ENCODE data around the gene ANKS1B. TPM values are rescaled to one million over a fixed set of nuclear protein-coding genes. Genes with fewer than 3 reads are reported as not detected.

ANKS1B gene
- total RNA-seq, 1 donor from 2014 or later, result 11.3 TPM

- TF ChIP-seq CTCF (IDR thresholded peaks at IDR 0.05; ENCODE audit: partially characterized antibody, unreplicated experiment), result no peak
- H3K9me3 Mint-ChIP-seq (ENCODE audit: unreplicated experiment), result no peaks in the 10 kb centered on the region
- peaks cover 18% of the 10 kb centered on the region for H3K27me3 Mint-ChIP-seq (ENCODE audit: unreplicated experiment)
- peak overlapping the region; percentile 0 for H3K27ac Mint-ChIP-seq (ENCODE audit: unreplicated experiment)
- peak overlapping the region; percentile 83 for H3K4me3 Mint-ChIP-seq (ENCODE audit: unreplicated experiment)
- H3K4me1 Mint-ChIP-seq (ENCODE audit: low read depth, unreplicated experiment), result peaks cover 6% of the 10 kb centered on the region
- H3K36me3 Mint-ChIP-seq (ENCODE audit: unreplicated experiment), result no peaks in the 10 kb centered on the region
- peak; percentile 69 for DNase-seq
Measured at GRCh38 chr12:98895086-98895651, 1089.6 kb downstream of the ANKS1B start.

GRCh38 chr12:98894412-98895085 is 1090.2 kb downstream of the ANKS1B start:
- H3K27me3 Mint-ChIP-seq (ENCODE audit: unreplicated experiment), result peaks cover 18% of the 10 kb centered on the region
- H3K36me3 Mint-ChIP-seq (ENCODE audit: unreplicated experiment), result no peaks in the 10 kb centered on the region

GRCh38 chr12:98893675-98894411 is 1090.9 kb downstream of the ANKS1B start:
- H3K4me3 Mint-ChIP-seq (ENCODE audit: unreplicated experiment), result peak overlapping the region; percentile 85
- no peak for TF ChIP-seq CTCF (IDR thresholded peaks at IDR 0.05; ENCODE audit: partially characterized antibody, unreplicated experiment)
- peaks cover 6% of the 10 kb centered on the region for H3K4me1 Mint-ChIP-seq (ENCODE audit: low read depth, unreplicated experiment)
- peaks cover 18% of the 10 kb centered on the region for H3K27me3 Mint-ChIP-seq (ENCODE audit: unreplicated experiment)
- H3K36me3 Mint-ChIP-seq (ENCODE audit: unreplicated experiment), result no peaks in the 10 kb centered on the region
- H3K27ac Mint-ChIP-seq (ENCODE audit: unreplicated experiment), result no peak overlapping the region
- no peak for DNase-seq
- no peaks in the 10 kb centered on the region for H3K9me3 Mint-ChIP-seq (ENCODE audit: unreplicated experiment)

More at GRCh38 chr12:98894412-98895085, 1090.2 kb downstream of the ANKS1B start:
- H3K27ac Mint-ChIP-seq (ENCODE audit: unreplicated experiment), result no peak overlapping the region
- no peaks in the 10 kb centered on the region for H3K9me3 Mint-ChIP-seq (ENCODE audit: unreplicated experiment)
- DNase-seq, result peak; percentile 66
- H3K4me1 Mint-ChIP-seq (ENCODE audit: low read depth, unreplicated experiment), result peaks cover 6% of the 10 kb centered on the region
- H3K4me3 Mint-ChIP-seq (ENCODE audit: unreplicated experiment), result peak overlapping the region; percentile 85
- TF ChIP-seq CTCF (IDR thresholded peaks at IDR 0.05; ENCODE audit: partially characterized antibody, unreplicated experiment), result no peak

GRCh38 chr12:98893126-98893674 is 1091.5 kb downstream of the ANKS1B start:
- no peak overlapping the region for H3K27ac Mint-ChIP-seq (ENCODE audit: unreplicated experiment)
- TF ChIP-seq CTCF (IDR thresholded peaks at IDR 0.05; ENCODE audit: partially characterized antibody, unreplicated experiment), result no peak
- peaks cover 6% of the 10 kb centered on the region for H3K4me1 Mint-ChIP-seq (ENCODE audit: low read depth, unreplicated experiment)
- H3K36me3 Mint-ChIP-seq (ENCODE audit: unreplicated experiment), result no peaks in the 10 kb centered on the region
- peaks cover 18% of the 10 kb centered on the region for H3K27me3 Mint-ChIP-seq (ENCODE audit: unreplicated experiment)
- no peaks in the 10 kb centered on the region for H3K9me3 Mint-ChIP-seq (ENCODE audit: unreplicated experiment)
- no peak for DNase-seq
- peak overlapping the region; percentile 85 for H3K4me3 Mint-ChIP-seq (ENCODE audit: unreplicated experiment)

Measured in glutamatergic neuron (in vitro differentiated cells).